Measurements from ENCODE around the gene UNC79.

UNC79 gene

GRCh38 chr14:93480867-93481266 is 50.1 kb downstream of the UNC79 start:
- ATAC-seq: no peak
- no peak for TF ChIP-seq RARB (CRISPR knock-in tag; IDR thresholded peaks at IDR 0.05)
- no peak for TF ChIP-seq BACH2 (CRISPR knock-in tag; IDR thresholded peaks at IDR 0.05; ENCODE audit: borderline replicate concordance)
- no peak for TF ChIP-seq ESRRG (CRISPR knock-in tag; IDR thresholded peaks at IDR 0.05)
- TF ChIP-seq CREB5 (CRISPR knock-in tag; IDR thresholded peaks at IDR 0.05; ENCODE audit: low read depth): no peak
- TF ChIP-seq ZFP3 (CRISPR knock-in tag; IDR thresholded peaks at IDR 0.05): no peak
- no peak for TF ChIP-seq TSHZ2 (CRISPR knock-in tag; IDR thresholded peaks at IDR 0.05)
- TF ChIP-seq TCF4 (CRISPR knock-in tag; IDR thresholded peaks at IDR 0.05; ENCODE audit: borderline replicate concordance): no peak
- TF ChIP-seq ZNF8 (CRISPR knock-in tag; IDR thresholded peaks at IDR 0.05): no peak
- TF ChIP-seq PATZ1 (CRISPR knock-in tag; IDR thresholded peaks at IDR 0.05; ENCODE audit: borderline replicate concordance): no peak
- TF ChIP-seq ZC3H10 (CRISPR knock-in tag; IDR thresholded peaks at IDR 0.05): no peak

- TF ChIP-seq CSDC2 (CRISPR knock-in tag; IDR thresholded peaks at IDR 0.05): no peak
- TF ChIP-seq TOX (CRISPR knock-in tag; IDR thresholded peaks at IDR 0.05; ENCODE audit: borderline replicate concordance): no peak
- no peak for ATAC-seq
Observed at GRCh38 chr14:93481758-93482157, 51.0 kb downstream of the UNC79 start.

- no peak for ATAC-seq
- TF ChIP-seq ARNTL (CRISPR knock-in tag; IDR thresholded peaks at IDR 0.05; ENCODE audit: borderline replicate concordance, low read depth) (no peak), ZFP3 (CRISPR knock-in tag; IDR thresholded peaks at IDR 0.05) (no peak), ISL1 (CRISPR knock-in tag; IDR thresholded peaks at IDR 0.05) (no peak), GLIS3 (CRISPR knock-in tag; IDR thresholded peaks at IDR 0.05) (no peak), PATZ1 (CRISPR knock-in tag; IDR thresholded peaks at IDR 0.05; ENCODE audit: borderline replicate concordance) (no peak), BACH2 (CRISPR knock-in tag; IDR thresholded peaks at IDR 0.05; ENCODE audit: borderline replicate concordance) (no peak), RARB (CRISPR knock-in tag; IDR thresholded peaks at IDR 0.05) (no peak), POU6F1 (CRISPR knock-in tag; IDR thresholded peaks at IDR 0.05; ENCODE audit: borderline replicate concordance, low read depth) (no peak), TOX (CRISPR knock-in tag; IDR thresholded peaks at IDR 0.05; ENCODE audit: borderline replicate concordance) (no peak), ZNF565 (CRISPR knock-in tag; conservative IDR thresholded peaks at IDR 0.05; ENCODE audit: low read depth) (no peak), OSR1 (CRISPR knock-in tag; IDR thresholded peaks at IDR 0.05) (no peak), CREB5 (CRISPR knock-in tag; IDR thresholded peaks at IDR 0.05; ENCODE audit: low read depth) (no peak), ZFP30 (CRISPR knock-in tag; IDR thresholded peaks at IDR 0.05) (no peak), TCF4 (CRISPR knock-in tag; IDR thresholded peaks at IDR 0.05; ENCODE audit: borderline replicate concordance) (no peak)
Observed at GRCh38 chr14:93490001-93490400, 59.3 kb downstream of the UNC79 start.
